Measurements from ENCODE around the gene ARRDC4. TPM values are rescaled to one million over a fixed set of nuclear protein-coding genes. Genes with fewer than 3 reads are reported as not detected.

ARRDC4 gene
- total RNA-seq, 1 experiment from 2014 or later, result 2.1 TPM

- no TSS peak for BruUV-seq (replicated peaks)
Observed at GRCh38 chr15:97989299-97989698, 28.8 kb downstream of the ARRDC4 start.

GRCh38 chr15:97991972-97992541, 31.6 kb downstream of the ARRDC4 start:
- no peak for TF ChIP-seq EZH2 (IDR thresholded peaks at IDR 0.05; ENCODE audit: borderline replicate concordance, low read depth, low read length, poor library complexity, severe bottlenecking)
- no peak for TF ChIP-seq CTCF (conservative IDR thresholded peaks at IDR 0.05; ENCODE audit: low read depth, low read length)
- Histone ChIP-seq H3K4me3 (ENCODE audit: low read depth, low read length, poor library complexity, severe bottlenecking) (no peak overlapping the region), H3K9me3 (ENCODE audit: low read depth, low read length, poor library complexity, severe bottlenecking) (no peaks in the 10 kb centered on the region), H3K36me3 (ENCODE audit: insufficient read depth, low read length, poor library complexity, severe bottlenecking) (no peaks in the 10 kb centered on the region), H3K27me3 (replicated peaks; ENCODE audit: insufficient read depth, low read depth, low read length, poor library complexity) (no peaks in the 10 kb centered on the region), H3K27ac (ENCODE audit: low read depth, low read length, poor library complexity, severe bottlenecking) (no peak overlapping the region), H3K4me1 (ENCODE audit: insufficient read depth, low read length, poor library complexity, severe bottlenecking) (no peaks in the 10 kb centered on the region)
- ChIA-PET CTCF (no interaction called here), POLR2A (ENCODE audit: low non-redundant PET) (no interaction called here)
- intact Hi-C loops (cut with micrococcal nuclease; ENCODE audit: unreplicated experiment), result no loop called here
- BruUV-seq (replicated peaks), result no TSS peak
- no peak for DNase-seq (ENCODE audit: low spot score)

More at GRCh38 chr15:97989299-97989698, 28.8 kb downstream of the ARRDC4 start:
- Histone ChIP-seq H3K9me3 (ENCODE audit: low read depth, low read length, poor library complexity, severe bottlenecking) (no peaks in the 10 kb centered on the region), H3K27me3 (replicated peaks; ENCODE audit: insufficient read depth, low read depth, low read length, poor library complexity) (no peaks in the 10 kb centered on the region), H3K4me1 (ENCODE audit: insufficient read depth, low read length, poor library complexity, severe bottlenecking) (no peaks in the 10 kb centered on the region), H3K27ac (ENCODE audit: low read depth, low read length, poor library complexity, severe bottlenecking) (no peak overlapping the region), H3K4me3 (ENCODE audit: low read depth, low read length, poor library complexity, severe bottlenecking) (no peak overlapping the region), H3K36me3 (ENCODE audit: insufficient read depth, low read length, poor library complexity, severe bottlenecking) (no peaks in the 10 kb centered on the region)
- ChIA-PET POLR2A (ENCODE audit: low non-redundant PET) (no interaction called here), CTCF (no interaction called here)
- intact Hi-C loops (cut with micrococcal nuclease; ENCODE audit: unreplicated experiment), result no loop called here
- TF ChIP-seq CTCF (conservative IDR thresholded peaks at IDR 0.05; ENCODE audit: low read depth, low read length) (no peak), EZH2 (IDR thresholded peaks at IDR 0.05; ENCODE audit: borderline replicate concordance, low read depth, low read length, poor library complexity, severe bottlenecking) (no peak)
- no peak for DNase-seq (ENCODE audit: low spot score)

GRCh38 chr15:97992823-97993222, 32.3 kb downstream of the ARRDC4 start:
- Histone ChIP-seq H3K27me3 (replicated peaks; ENCODE audit: insufficient read depth, low read depth, low read length, poor library complexity) (no peaks in the 10 kb centered on the region), H3K4me1 (ENCODE audit: insufficient read depth, low read length, poor library complexity, severe bottlenecking) (no peaks in the 10 kb centered on the region), H3K4me3 (ENCODE audit: low read depth, low read length, poor library complexity, severe bottlenecking) (no peak overlapping the region), H3K36me3 (ENCODE audit: insufficient read depth, low read length, poor library complexity, severe bottlenecking) (no peaks in the 10 kb centered on the region), H3K9me3 (ENCODE audit: low read depth, low read length, poor library complexity, severe bottlenecking) (no peaks in the 10 kb centered on the region), H3K27ac (ENCODE audit: low read depth, low read length, poor library complexity, severe bottlenecking) (no peak overlapping the region)
- DNase-seq (ENCODE audit: low spot score), result no peak
- CTCF ChIA-PET, result interaction anchor here (0.6 kb wide), 1 partner anchor 93 kb away, joined by 3 read pairs; no protein-coding TSS in a partner anchor
- BruUV-seq (replicated peaks), result no TSS peak
- intact Hi-C loops (cut with micrococcal nuclease; ENCODE audit: unreplicated experiment), result no loop called here
- POLR2A ChIA-PET (ENCODE audit: low non-redundant PET), result no interaction called here
- TF ChIP-seq EZH2 (IDR thresholded peaks at IDR 0.05; ENCODE audit: borderline replicate concordance, low read depth, low read length, poor library complexity, severe bottlenecking), result no peak
- no peak for TF ChIP-seq CTCF (conservative IDR thresholded peaks at IDR 0.05; ENCODE audit: low read depth, low read length)

Data from A673 (cell line).